ENCODE measurements around the gene SH3BGRL3.

- TF ChIP-seq CTCF (IDR thresholded peaks at IDR 0.05) (no peak), CEBPB (IDR thresholded peaks at IDR 0.05) (no peak), PBX3 (IDR thresholded peaks at IDR 0.05) (no peak), POLR2A (IDR thresholded peaks at IDR 0.05; ENCODE audit: low read length) (no peak), ELK1 (IDR thresholded peaks at IDR 0.05; ENCODE audit: low read depth, low read length) (no peak), JUN (IDR thresholded peaks at IDR 0.05) (no peak), BCL3 (IDR thresholded peaks at IDR 0.05) (no peak), RCOR1 (IDR thresholded peaks at IDR 0.05; ENCODE audit: low read depth, low read length) (no peak), FOSL2 (IDR thresholded peaks at IDR 0.05) (no peak), FOSL2 (CRISPR knock-in tag; IDR thresholded peaks at IDR 0.05) (no peak), EP300 (IDR thresholded peaks at IDR 0.05) (no peak), MAX (IDR thresholded peaks at IDR 0.05) (no peak), POLR2AphosphoS2 (conservative IDR thresholded peaks at IDR 0.05; ENCODE audit: low read length) (no peak), REST (IDR thresholded peaks at IDR 0.05) (no peak), USF2 (IDR thresholded peaks at IDR 0.05) (no peak)
These were observed 10.4 kb downstream of the SH3BGRL3 start for GRCh38 chr1:26290122-26290881.

Data from A549 (cell line).